ENCODE results near the gene NEU1.
"Not testable (repeated sequence)": the region's sequence is repeated elsewhere in the genome, so short reads cannot be mapped to it uniquely, and the experiment has no call there.

The NEU1 gene

GRCh38 chr6:31837369-31838113 lies 25.1 kb downstream of the NEU1 start:
- DNase-seq = no peak

- no peak for DNase-seq
Observed at GRCh38 chr6:31836474-31837368, 25.9 kb downstream of the NEU1 start.

- no peak for DNase-seq
Observed at GRCh38 chr6:31836047-31836473, 26.6 kb downstream of the NEU1 start.

GRCh38 chr6:31834367-31835250 lies 28.0 kb downstream of the NEU1 start:
- peak; percentile 53 for DNase-seq

- no peak for DNase-seq
Observed at GRCh38 chr6:31831350-31832215, 31.0 kb downstream of the NEU1 start.

- no peak for DNase-seq
Observed at GRCh38 chr6:31830886-31831335, 31.7 kb downstream of the NEU1 start.

- no peak for DNase-seq
Observed at GRCh38 chr6:31829633-31830283, 32.9 kb downstream of the NEU1 start.

- peak; percentile 99 for DNase-seq
Observed at GRCh38 chr6:31827286-31828079, 35.1 kb downstream of the NEU1 start, which contains the start of gene HSPA1B. Gene HSPA1B (plus strand): TSS chr6:31827738. CDS start chr6:31827951, 213 bp downstream.

- no peak for DNase-seq
Observed at GRCh38 chr6:31826793-31827285, 35.8 kb downstream of the NEU1 start.

- DNase-seq = no peak
Observed at GRCh38 chr6:31825553-31825952, 37.1 kb downstream of the NEU1 start.

GRCh38 chr6:31823592-31824196 lies 38.9 kb downstream of the NEU1 start:
- not testable (repeated sequence) for DNase-seq

GRCh38 chr6:31822036-31822821 lies 40.4 kb downstream of the NEU1 start:
- no peak for DNase-seq

- DNase-seq = no peak
Observed at GRCh38 chr6:31821301-31822035, 41.2 kb downstream of the NEU1 start.

GRCh38 chr6:31820399-31820798 lies 42.2 kb downstream of the NEU1 start:
- not testable (repeated sequence) for DNase-seq

- no peak for DNase-seq
Observed at GRCh38 chr6:31819871-31820299, 42.7 kb downstream of the NEU1 start.

GRCh38 chr6:31817929-31818511 lies 44.6 kb downstream of the NEU1 start:
- DNase-seq = not testable (repeated sequence)

- DNase-seq = not testable (repeated sequence)
Observed at GRCh38 chr6:31817133-31817928, 45.3 kb downstream of the NEU1 start.

Data from NCI-H524 treated with DMSO at 0.1 percent for 48 hours (cell line).